Endothelial cell of umbilical vein (primary cell): Measurements from ENCODE around the gene HYAL1.

ENCODE experiments used
- CTCF ChIP-seq, 2 donors: IDR thresholded peaks; 1 replicate in 1 of 2; 2 replicates in 1 of 2; pipeline ENCODE4 v1.5.1; 2011; ENCODE audit warnings: low read length in 2 of 2, mild to moderate bottlenecking in 2 of 2, moderate library complexity in 2 of 2, control low read depth in 1 of 2, inconsistent platforms in 1 of 2, low read depth in 1 of 2; ENCODE audit not compliant: insufficient read depth in 1 of 2; ENCODE audit errors: extremely low read depth in 1 of 2
- EZH2 ChIP-seq: IDR thresholded peaks from 2 replicates; pipeline ENCODE4 v1.6.1; 2012; ENCODE audit warnings: borderline replicate concordance, low read depth, mild to moderate bottlenecking, moderate library complexity, low read length, inconsistent platforms; ENCODE audit not compliant: severe bottlenecking
- FOS ChIP-seq: IDR thresholded peaks from 2 replicates; pipeline ENCODE4 v1.6.1; 2011; ENCODE audit warnings: mild to moderate bottlenecking, low read length, moderate library complexity, borderline replicate concordance; ENCODE audit not compliant: insufficient read depth
- GATA2 ChIP-seq: IDR thresholded peaks from 2 replicates; pipeline ENCODE4 v1.7.0; 2011; ENCODE audit warnings: low read depth, mild to moderate bottlenecking, moderate library complexity, mixed read lengths, low read length; ENCODE audit not compliant: insufficient read length, insufficient read depth
- JUN ChIP-seq: IDR thresholded peaks from 2 replicates; pipeline ENCODE4 v1.6.1; 2011; ENCODE audit warnings: borderline replicate concordance, low read depth; ENCODE audit not compliant: insufficient read length, insufficient read depth
- MYC ChIP-seq: IDR thresholded peaks from one replicate; pipeline ENCODE4 v1.6.1; 2011; ENCODE audit warnings: mild to moderate bottlenecking, low read depth, low read length
- POLR2A ChIP-seq: IDR thresholded peaks from 2 replicates; pipeline ENCODE4 v1.6.1; 2012; ENCODE audit warnings: low read depth, mild to moderate bottlenecking, control low read depth, low read length
- POLR2AphosphoS5 ChIP-seq: IDR thresholded peaks from 2 replicates; pipeline ENCODE4 v1.6.1; 2012; ENCODE audit warnings: low read depth, mild to moderate bottlenecking, control low read depth, low read length, moderate library complexity; ENCODE audit not compliant: insufficient read depth
- TF ChIP-seq, protein P1 (sequence below): IDR thresholded peaks from 2 replicates; pipeline ENCODE4 v1.6.1; 2011; ENCODE audit not compliant: insufficient read depth, insufficient read length

- TF ChIP-seq POLR2A (peak; percentile 63), POLR2AphosphoS5 (peak; percentile 70), CTCF (IDR thresholded peaks at IDR 0.05; ENCODE audit: extremely low read depth in 1 of 2, insufficient read depth in 1 of 2, low read depth in 1 of 2, low read length in 2 of 2) (no peak), EZH2 (no peak), JUN (peak; percentile 58), GATA2 (no peak), MYC (no peak), FOS (no peak)
- TF ChIP-seq, protein P1, sequence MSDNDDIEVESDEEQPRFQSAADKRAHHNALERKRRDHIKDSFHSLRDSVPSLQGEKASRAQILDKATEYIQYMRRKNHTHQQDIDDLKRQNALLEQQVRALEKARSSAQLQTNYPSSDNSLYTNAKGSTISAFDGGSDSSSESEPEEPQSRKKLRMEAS: peak; percentile 51
These were observed 33.9 kb upstream of the HYAL1 start for GRCh38 chr3:50337175-50337861.
